ENCODE results near the gene PRPF31. TPM values are rescaled to one million over a fixed set of nuclear protein-coding genes. Genes with fewer than 3 reads are reported as not detected.

The PRPF31 gene
- total and polyA plus RNA-seq, 9 of the 15 experiments (the other 6 are each of a cell fraction or from before 2014, with no cell fraction given): 5.8 to 92.2 (median 69.2) TPM

GRCh38 chr19:54114340-54115108 lies 1.0 kb upstream of the PRPF31 start:
- ChIA-PET CTCF (ENCODE audit: low intra/inter-chr PET ratio) (interaction anchor here (0.6 to 1.2 kb wide), 2 partner anchors 12 to 224 kb away, joined by 3 read pairs; no protein-coding TSS in a partner anchor), POLR2A (interaction anchor here (0.6 to 2.0 kb wide), 12 partner anchors 8 to 216 kb away, joined by 3 to 14 read pairs (median 5); partner anchors contain the start of genes CNOT3, LENG1, OSCAR and RPS9)
- Histone ChIP-seq H3K4me1 (replicated peaks in 1 of 2; ENCODE audit: control insufficient read depth in 2 of 2, insufficient read depth in 2 of 2, low read length in 2 of 2) (peaks cover 3 to 18% of the 10 kb centered on the region in 2 experiments; a peak in 3 of 5 replicates), H3K4me2 (ENCODE audit: insufficient read depth, low read length) (peak overlapping the region; percentile 99), H2AFZ (ENCODE audit: low read depth, low read length) (peak overlapping the region; percentile 99), H3K9me3 (replicated peaks; ENCODE audit: control insufficient read depth, insufficient read depth, low read depth, low read length) (no peaks in the 10 kb centered on the region), H3K4me3 (peak overlapping the region; percentile 78), H3K27me3 (ENCODE audit: control insufficient read depth in 2 of 2, insufficient read depth in 2 of 2, low read length in 2 of 2) (no peaks in the 10 kb centered on the region), H3K9me1 (ENCODE audit: control insufficient read depth, insufficient read depth, low read length) (peaks cover 3% of the 10 kb centered on the region), H3K36me3 (ENCODE audit: control insufficient read depth, insufficient read depth, low read length) (peaks cover 43% of the 10 kb centered on the region; the same call in 1 of the 3 replicates), H3K27ac (ENCODE audit: extremely low read depth, low read depth, low read length) (peak overlapping the region; percentile 93; the same call in 2 of the 3 replicates), H3K9ac (ENCODE audit: insufficient read depth in 1 of 2, low read depth in 2 of 2, low read length in 2 of 2) (peak overlapping the region; percentile 92 to 93), H3K79me2 (ENCODE audit: control insufficient read depth, insufficient read depth, low read length) (peaks cover 34% of the 10 kb centered on the region), H4K20me1 (replicated peaks; ENCODE audit: control insufficient read depth, insufficient read depth, low read length) (no peaks in the 10 kb centered on the region)
- 65% methylated on average over 15 of the region's 28 CpGs for WGBS (ENCODE audit: insufficient coverage, low coverage, missing lambda C conversion rate)
- in situ Hi-C loops (cut with MboI): no loop called here
- TF ChIP-seq POLR2G (IDR thresholded peaks at IDR 0.05; ENCODE audit: low read depth, low read length) (peak; percentile 77), RBFOX2 (IDR thresholded peaks at IDR 0.05; ENCODE audit: low read depth, low read length) (peak; percentile 51; the same call in 1 of the 2 replicates), GABPB1 (CRISPR knock-in tag; IDR thresholded peaks at IDR 0.05) (no peak)
- TF ChIP-seq, protein P1, sequence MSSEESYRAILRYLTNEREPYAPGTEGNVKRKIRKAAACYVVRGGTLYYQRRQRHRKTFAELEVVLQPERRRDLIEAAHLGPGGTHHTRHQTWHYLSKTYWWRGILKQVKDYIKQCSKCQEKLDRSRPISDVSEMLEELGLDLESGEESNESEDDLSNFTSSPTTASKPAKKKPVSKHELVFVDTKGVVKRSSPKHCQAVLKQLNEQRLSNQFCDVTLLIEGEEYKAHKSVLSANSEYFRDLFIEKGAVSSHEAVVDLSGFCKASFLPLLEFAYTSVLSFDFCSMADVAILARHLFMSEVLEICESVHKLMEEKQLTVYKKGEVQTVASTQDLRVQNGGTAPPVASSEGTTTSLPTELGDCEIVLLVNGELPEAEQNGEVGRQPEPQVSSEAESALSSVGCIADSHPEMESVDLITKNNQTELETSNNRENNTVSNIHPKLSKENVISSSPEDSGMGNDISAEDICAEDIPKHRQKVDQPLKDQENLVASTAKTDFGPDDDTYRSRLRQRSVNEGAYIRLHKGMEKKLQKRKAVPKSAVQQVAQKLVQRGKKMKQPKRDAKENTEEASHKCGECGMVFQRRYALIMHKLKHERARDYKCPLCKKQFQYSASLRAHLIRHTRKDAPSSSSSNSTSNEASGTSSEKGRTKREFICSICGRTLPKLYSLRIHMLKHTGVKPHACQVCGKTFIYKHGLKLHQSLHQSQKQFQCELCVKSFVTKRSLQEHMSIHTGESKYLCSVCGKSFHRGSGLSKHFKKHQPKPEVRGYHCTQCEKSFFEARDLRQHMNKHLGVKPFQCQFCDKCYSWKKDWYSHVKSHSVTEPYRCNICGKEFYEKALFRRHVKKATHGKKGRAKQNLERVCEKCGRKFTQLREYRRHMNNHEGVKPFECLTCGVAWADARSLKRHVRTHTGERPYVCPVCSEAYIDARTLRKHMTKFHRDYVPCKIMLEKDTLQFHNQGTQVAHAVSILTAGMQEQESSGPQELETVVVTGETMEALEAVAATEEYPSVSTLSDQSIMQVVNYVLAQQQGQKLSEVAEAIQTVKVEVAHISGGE (CRISPR knock-in tag; IDR thresholded peaks at IDR 0.05): no peak
- no peak for FAIRE-seq
- BruUV-seq (replicated peaks): no TSS peak
- no peak for ATAC-seq
- intact Hi-C loops (cut with micrococcal nuclease): loop anchor here (1.0 kb wide), 1 partner anchor 23 kb away; the partner anchor contains the start of gene CNOT3
- DNase-seq (ENCODE audit: extremely low read depth in 1 of 4, low spot score in 3 of 4): peak in 1 of 4 experiments; percentile 21
